ENCODE data around the gene NHSL1. TPM values are rescaled to one million over a fixed set of nuclear protein-coding genes. Genes with fewer than 3 reads are reported as not detected.

Gene NHSL1
- total and polyA plus RNA-seq, 2 donors (not counting 3 experiments of a cell fraction or from before 2014, with no cell fraction given): 24.8 to 55.0 TPM

GRCh38 chr6:138529478-138529877, 30.2 kb upstream of the NHSL1 start:
- Histone ChIP-seq H2AFZ (ENCODE audit: low read depth, low read length) (no peak overlapping the region), H4K20me1 (replicated peaks; ENCODE audit: control insufficient read depth, extremely low read depth, insufficient read depth, low read length) (peaks cover 6% of the 10 kb centered on the region), H3K9me1 (replicated peaks; ENCODE audit: control insufficient read depth, extremely low read depth, insufficient read depth, low read length) (no peaks in the 10 kb centered on the region), H3K9ac (replicated peaks; ENCODE audit: extremely low read depth, insufficient read depth, low read length) (no peak overlapping the region), H3K36me3 (ENCODE audit: control insufficient read depth in 2 of 2, extremely low read depth in 1 of 2, insufficient read depth in 2 of 2, low read length in 2 of 2) (no peaks in the 10 kb centered on the region), H3K9me3 (replicated peaks; ENCODE audit: control insufficient read depth, insufficient read depth, low read length) (no peaks in the 10 kb centered on the region), H3K79me2 (ENCODE audit: control insufficient read depth, insufficient read depth, low read length) (peaks cover 81% of the 10 kb centered on the region), H3K4me1 (ENCODE audit: control insufficient read depth, extremely low read depth, insufficient read depth, low read length) (peaks cover 6% of the 10 kb centered on the region), H3K4me3 (replicated peaks in 1 of 3; ENCODE audit: insufficient read depth in 1 of 3, low read depth in 1 of 3, low read length in 3 of 3) (no peak overlapping the region), H3K27me3 (ENCODE audit: control insufficient read depth in 2 of 2, insufficient read depth in 2 of 2, low read length in 2 of 2) (no peaks in the 10 kb centered on the region), H3K4me2 (ENCODE audit: insufficient read depth, low read length) (no peak overlapping the region), H3K27ac (ENCODE audit: insufficient read depth, low read depth, low read length) (no peak overlapping the region)
- intact Hi-C loops (cut with micrococcal nuclease): no loop called here
- dilution Hi-C loops (cut with MboI; ENCODE audit: extremely low pct_ligation_motif_present, low sequenced_read_pairs): no loop called here
- ChIA-PET CTCF (interaction anchor here (0.6 kb wide), 1 partner anchor 687 kb away, joined by 3 read pairs; no protein-coding TSS in a partner anchor), POLR2A (no interaction called here)
- FAIRE-seq (no peak), DNase-seq (ENCODE audit: low read depth, low spot score) (no peak)
- no TSS peak for BruUV-seq (replicated peaks)
- no peak for TF ChIP-seq GATA2 (IDR thresholded peaks at IDR 0.05; ENCODE audit: insufficient read depth, insufficient read length, low read depth, low read length)
- TF ChIP-seq EZH2 (IDR thresholded peaks at IDR 0.05; ENCODE audit: borderline replicate concordance, low read depth, low read length, severe bottlenecking): no peak
- TF ChIP-seq MYC (IDR thresholded peaks at IDR 0.05; ENCODE audit: low read depth, low read length): no peak
- no peak for TF ChIP-seq POLR2AphosphoS5 (IDR thresholded peaks at IDR 0.05; ENCODE audit: insufficient read depth, low read depth, low read length)
- TF ChIP-seq CTCF (IDR thresholded peaks at IDR 0.05; ENCODE audit: extremely low read depth in 1 of 2, insufficient read depth in 1 of 2, low read depth in 1 of 2, low read length in 2 of 2): no peak
- TF ChIP-seq JUN (IDR thresholded peaks at IDR 0.05; ENCODE audit: borderline replicate concordance, insufficient read depth, insufficient read length, low read depth): no peak
- no peak for TF ChIP-seq FOS (IDR thresholded peaks at IDR 0.05; ENCODE audit: borderline replicate concordance, insufficient read depth, low read length)
- TF ChIP-seq MAX (IDR thresholded peaks at IDR 0.05; ENCODE audit: insufficient read depth, insufficient read length): no peak
- TF ChIP-seq POLR2A (IDR thresholded peaks at IDR 0.05; ENCODE audit: low read depth, low read length): no peak

Measured in endothelial cell of umbilical vein (primary cell).